Ovary (tissue), 3 donors: Measurements from ENCODE around the gene ITPKC.

Experiments used
- CTCF ChIP-seq, 3 donors: fragments of 450-650 bp in 2 of 3; fragments of 200-600 bp in 1 of 3; IDR thresholded peaks; one replicate each; pipeline versions ENCODE4 v1.5.1 to v1.8.0; 2016 to 2022; ENCODE audit warnings: antibody characterized with exemption in 3 of 3, mild to moderate bottlenecking in 1 of 3
- POLR2A ChIP-seq: fragments of 450-650 bp; IDR thresholded peaks from one replicate; pipeline ENCODE4 v1.6.1; 2017; ENCODE audit warnings: antibody characterized with exemption, mild to moderate bottlenecking, moderate library complexity
- donor health status: DM: no; HTN: no; CAD: no.

DNA sequence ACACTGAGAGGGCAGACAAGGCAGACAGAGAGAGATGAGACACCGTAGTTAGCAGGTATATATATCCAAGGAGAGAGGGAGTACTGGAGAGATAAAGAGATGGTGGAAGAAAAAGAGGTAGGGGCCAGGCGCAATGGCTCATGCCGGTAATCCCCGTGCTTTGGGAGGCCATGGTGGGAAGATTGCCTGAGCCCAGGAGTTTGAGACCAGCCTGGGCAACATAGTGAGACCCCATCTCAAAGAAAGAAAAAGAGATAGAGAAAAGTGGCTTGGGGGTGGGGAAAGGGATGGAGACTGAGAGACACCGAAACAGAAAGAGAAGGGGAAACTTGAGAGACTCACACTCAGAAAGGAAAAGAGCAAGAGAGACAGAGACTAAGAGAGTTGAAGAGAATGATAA, 63.7 kb downstream of the ITPKC start:
- no peak for TF ChIP-seq CTCF (IDR thresholded peaks at IDR 0.05)
- no peak for TF ChIP-seq POLR2A
